ENCODE measurements around the gene AMHR2. TPM values are rescaled to one million over a fixed set of nuclear protein-coding genes. Genes with fewer than 3 reads are reported as not detected.
"Not testable (repeated sequence)": the region's sequence is repeated elsewhere in the genome, so short reads cannot be mapped to it uniquely, and the experiment has no call there.

AMHR2 gene
- total RNA-seq (not detected), polyA plus RNA-seq (under 1 TPM in 1 of 2 donors, not detected in 1; 0.26 TPM)
- long read RNA-seq, donor 1: 0 reads
- long read RNA-seq, donor 2: 0 reads

DNA sequence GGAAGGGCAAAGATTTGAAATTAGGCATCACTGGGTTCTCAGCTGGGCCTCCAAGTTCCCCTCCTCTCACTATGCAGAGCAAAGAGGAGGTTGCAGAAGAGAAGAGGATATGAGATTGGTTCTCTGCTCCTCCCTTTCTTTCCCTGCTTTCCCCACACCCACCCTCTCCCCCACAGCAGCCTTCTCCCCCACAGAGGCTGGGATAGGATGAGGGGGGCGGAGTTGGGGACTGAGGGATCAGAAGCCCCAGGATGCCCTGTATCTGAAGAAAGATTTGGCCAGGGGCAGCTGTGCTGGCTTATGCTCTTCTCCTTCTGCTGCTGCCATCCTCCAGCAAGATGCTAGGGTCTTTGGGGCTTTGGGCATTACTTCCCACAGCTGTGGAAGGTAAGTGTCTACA lies at the start of gene AMHR2:
Gene AMHR2 (plus strand): TSS at position 259 of the 400 bp plus-strand sequence. CDS start 80 bp downstream, at position 339.
- DNase-seq (peak in 1 of 2 donors; percentile 38), ATAC-seq (ENCODE audit: low FRiP score) (no peak)
- no peaks in the 10 kb centered on the region for H3K27me3 ChIP-seq (ENCODE audit: control insufficient read depth in 1 of 2, insufficient read depth in 2 of 2, low read length in 1 of 2)
- no peaks in the 10 kb centered on the region for H3K9me3 ChIP-seq (ENCODE audit: control insufficient read depth, low read length)
- no peak within 1 kb of the TSS for H3K27ac ChIP-seq (ENCODE audit: low read depth in 1 of 2, low read length in 2 of 2)
- intact Hi-C loops (cut with DNase I): no loop called here
- H3K4me1 ChIP-seq (ENCODE audit: control insufficient read depth in 1 of 2, insufficient read depth in 2 of 2, low read length in 2 of 2): no peaks in the 10 kb centered on the region
- 100% methylated on average over 1 of the region's 1 CpG for WGBS, 2 donors
- H3K4me3 ChIP-seq (ENCODE audit: low read length in 2 of 2): no peak within 1 kb of the TSS
- no peaks in the 10 kb centered on the region for H3K36me3 ChIP-seq (ENCODE audit: control insufficient read depth in 1 of 2, insufficient read depth in 2 of 2, low read length in 1 of 2)

DNA sequence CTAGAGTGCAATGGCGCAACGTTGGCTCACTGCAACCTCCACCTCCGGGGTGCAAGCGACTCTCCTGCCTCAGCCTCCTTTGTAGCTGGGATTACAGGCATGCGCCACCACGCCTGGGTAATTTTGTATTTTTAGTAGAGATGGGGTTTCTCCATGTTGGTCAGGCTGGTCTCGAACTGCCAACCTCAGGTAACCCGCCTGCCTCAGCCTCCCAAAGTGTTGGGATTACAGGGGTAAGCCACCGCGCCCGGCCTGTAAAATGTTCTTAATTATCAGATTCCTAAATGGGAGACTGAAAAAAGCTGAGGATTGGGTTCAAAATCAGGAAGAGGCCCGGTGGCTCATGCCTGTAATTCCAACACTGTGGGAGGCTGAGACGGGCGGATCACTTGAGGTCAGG lies 49.4 kb upstream of the AMHR2 start:
- H3K4me3 ChIP-seq (ENCODE audit: low read length in 2 of 2); ATAC-seq (ENCODE audit: low FRiP score); H3K9me3 ChIP-seq (ENCODE audit: control insufficient read depth, low read length); H3K4me1 ChIP-seq (ENCODE audit: control insufficient read depth in 1 of 2, insufficient read depth in 2 of 2, low read length in 2 of 2); intact Hi-C loops (cut with DNase I); H3K27ac ChIP-seq (ENCODE audit: low read depth in 1 of 2, low read length in 2 of 2); H3K27me3 ChIP-seq (ENCODE audit: control insufficient read depth in 1 of 2, insufficient read depth in 2 of 2, low read length in 1 of 2); H3K36me3 ChIP-seq (ENCODE audit: control insufficient read depth in 1 of 2, insufficient read depth in 2 of 2, low read length in 1 of 2): not testable (repeated sequence)
- peak in 1 of 2 donors; percentile 21 for DNase-seq
- WGBS, 2 donors: 89 to 91% methylated on average over 14 of the region's 14 CpGs

DNA sequence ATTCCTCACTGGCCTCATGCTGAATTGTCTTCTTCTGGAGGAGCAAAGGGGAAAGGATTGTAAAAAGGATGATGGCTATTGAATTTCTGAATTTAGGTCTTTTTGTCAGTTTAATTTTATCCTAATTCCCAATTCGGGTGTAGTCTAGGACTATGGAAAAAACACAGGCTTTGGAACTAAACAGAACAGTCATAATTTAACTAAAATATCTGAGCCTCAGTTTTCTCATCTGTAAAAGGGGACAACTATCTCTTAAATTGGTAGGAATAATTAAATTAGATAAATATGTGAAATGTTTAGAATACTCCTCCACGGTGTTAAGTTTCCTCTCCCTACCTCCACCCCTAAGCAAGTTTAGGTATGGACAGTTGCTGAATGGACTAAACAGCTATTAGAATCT lies 46.9 kb upstream of the AMHR2 start:
- intact Hi-C loops (cut with DNase I): no loop called here
- no peaks in the 10 kb centered on the region for H3K36me3 ChIP-seq (ENCODE audit: control insufficient read depth in 1 of 2, insufficient read depth in 2 of 2, low read length in 1 of 2)
- H3K27me3 ChIP-seq (ENCODE audit: control insufficient read depth in 1 of 2, insufficient read depth in 2 of 2, low read length in 1 of 2): no peaks in the 10 kb centered on the region
- no peaks in the 10 kb centered on the region for H3K9me3 ChIP-seq (ENCODE audit: control insufficient read depth, low read length)
- H3K4me1 ChIP-seq (ENCODE audit: control insufficient read depth in 1 of 2, insufficient read depth in 2 of 2, low read length in 2 of 2): peaks cover 0 to 6% of the 10 kb centered on the region in 2 donors
- no peak overlapping the region for H3K27ac ChIP-seq (ENCODE audit: low read depth in 1 of 2, low read length in 2 of 2)
- ATAC-seq (ENCODE audit: low FRiP score) (no peak), DNase-seq (no peak)
- H3K4me3 ChIP-seq (ENCODE audit: low read length in 2 of 2): no peak overlapping the region
- 83 to 84% methylated on average over 2 of the region's 2 CpGs for WGBS, 2 donors

DNA sequence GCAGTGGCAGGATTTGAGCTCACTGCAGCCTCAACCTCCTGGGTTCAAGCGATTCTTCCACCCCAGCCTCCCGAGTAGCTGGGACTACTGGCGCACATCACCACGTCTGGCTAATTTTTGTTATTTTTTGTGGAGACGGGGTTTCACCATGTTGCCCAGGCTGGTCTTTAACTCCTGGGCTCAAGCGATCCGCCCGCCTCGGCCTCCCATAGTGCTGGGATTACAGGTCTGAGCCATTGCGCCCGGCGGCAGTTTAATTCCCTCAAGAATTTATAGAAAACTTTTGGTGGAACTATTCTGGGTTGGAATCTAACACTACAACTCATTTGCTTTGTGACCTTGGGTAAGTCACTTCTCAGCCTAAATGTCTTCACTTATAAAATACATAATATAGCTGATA lies 45.4 kb upstream of the AMHR2 start:
- 97% methylated on average over 12 of the region's 12 CpGs for WGBS, 2 donors
- DNase-seq (peak; percentile 32 to 64), ATAC-seq (ENCODE audit: low FRiP score) (no peak)
- Histone ChIP-seq H3K27ac (ENCODE audit: low read depth in 1 of 2, low read length in 2 of 2) (no peak overlapping the region), H3K4me1 (ENCODE audit: control insufficient read depth in 1 of 2, insufficient read depth in 2 of 2, low read length in 2 of 2) (peaks cover 0 to 4% of the 10 kb centered on the region in 2 donors), H3K9me3 (ENCODE audit: control insufficient read depth, low read length) (no peaks in the 10 kb centered on the region), H3K27me3 (ENCODE audit: control insufficient read depth in 1 of 2, insufficient read depth in 2 of 2, low read length in 1 of 2) (no peaks in the 10 kb centered on the region), H3K36me3 (ENCODE audit: control insufficient read depth in 1 of 2, insufficient read depth in 2 of 2, low read length in 1 of 2) (peaks cover 0 to 4% of the 10 kb centered on the region in 2 donors), H3K4me3 (ENCODE audit: low read length in 2 of 2) (no peak overlapping the region)
- intact Hi-C loops (cut with DNase I): no loop called here

DNA sequence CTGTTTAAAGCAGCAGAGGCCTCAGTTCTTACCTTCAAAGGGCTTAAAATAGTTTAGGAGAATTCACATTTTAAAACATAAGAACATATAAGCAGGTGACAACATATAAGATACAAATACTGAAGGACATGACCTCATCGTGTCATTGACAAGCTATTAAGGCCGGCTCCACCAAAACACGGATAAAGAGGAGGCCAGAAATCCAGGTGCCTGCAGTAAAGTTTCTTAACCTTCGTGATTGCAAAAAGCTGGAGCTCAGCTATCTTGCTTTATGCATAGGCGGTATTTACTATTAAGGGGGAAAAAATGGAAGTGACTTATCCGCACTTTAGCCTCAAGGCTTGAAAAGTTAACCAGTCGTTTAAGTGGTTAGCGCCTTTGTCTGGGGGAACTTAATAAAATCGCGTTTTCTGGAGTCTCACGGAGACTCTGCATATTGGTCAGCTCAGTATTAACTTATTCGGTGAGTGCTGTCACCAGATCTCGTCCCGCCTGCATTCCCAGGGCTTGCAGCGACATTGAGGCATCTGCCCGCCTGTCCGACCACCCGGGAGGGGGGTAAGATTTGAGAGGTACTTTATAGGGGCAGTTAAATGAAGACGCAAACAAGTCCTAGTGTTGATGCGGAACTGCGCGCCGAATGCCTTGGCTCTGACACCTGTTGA lies 44.8 kb upstream of the AMHR2 start:
- H3K27ac ChIP-seq (ENCODE audit: low read depth in 1 of 2, low read length in 2 of 2): peak overlapping the region; percentile 90 to 92
- intact Hi-C loops (cut with DNase I): no loop called here
- no peaks in the 10 kb centered on the region for H3K27me3 ChIP-seq (ENCODE audit: control insufficient read depth in 1 of 2, insufficient read depth in 2 of 2, low read length in 1 of 2)
- peak overlapping the region; percentile 49 to 62 for H3K4me3 ChIP-seq (ENCODE audit: low read length in 2 of 2)
- no peak for ATAC-seq (ENCODE audit: low FRiP score)
- peaks cover 0 to 5% of the 10 kb centered on the region in 2 donors for H3K36me3 ChIP-seq (ENCODE audit: control insufficient read depth in 1 of 2, insufficient read depth in 2 of 2, low read length in 1 of 2)
- WGBS, 2 donors: 14% methylated on average over 23 of the region's 23 CpGs
- H3K4me1 ChIP-seq (ENCODE audit: control insufficient read depth in 1 of 2, insufficient read depth in 2 of 2, low read length in 2 of 2): peaks cover 0 to 4% of the 10 kb centered on the region in 2 donors
- no peaks in the 10 kb centered on the region for H3K9me3 ChIP-seq (ENCODE audit: control insufficient read depth, low read length)
- peak in 1 of 2 donors; percentile 8 for DNase-seq

DNA sequence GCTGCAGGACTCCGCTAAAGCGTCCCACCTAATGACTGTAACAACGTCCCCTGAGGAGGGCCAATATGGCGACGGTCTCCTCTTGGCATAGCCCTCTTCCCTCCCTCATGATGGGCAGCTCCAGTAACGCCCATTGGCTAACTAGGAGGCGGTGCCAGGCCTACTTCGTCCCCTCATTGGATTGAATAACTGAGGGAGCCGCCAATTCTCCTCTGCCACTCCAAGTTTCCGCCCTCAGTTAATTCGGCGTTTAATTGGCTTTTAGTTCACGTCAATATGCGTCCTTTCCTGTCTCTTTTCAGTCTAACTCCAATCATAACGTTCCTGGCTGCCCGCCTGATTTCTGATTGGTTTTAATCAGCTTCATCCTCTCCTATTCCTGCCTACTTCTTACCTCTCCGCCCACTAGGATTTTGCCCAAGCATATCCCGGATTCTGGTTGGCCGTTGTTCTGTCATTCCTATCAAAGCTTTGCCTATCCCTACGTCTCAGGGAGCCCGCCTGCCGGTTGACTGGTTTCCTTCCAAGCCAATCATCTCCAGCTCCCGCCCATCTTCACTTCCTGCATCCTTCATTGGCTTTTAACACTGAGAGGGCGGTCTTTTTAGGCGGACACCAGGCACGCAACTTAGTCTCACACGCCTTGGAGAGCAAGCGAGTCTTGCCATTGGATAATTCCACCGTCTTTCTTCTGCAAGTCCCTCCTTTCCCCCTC lies 44.1 kb upstream of the AMHR2 start:
- Histone ChIP-seq H3K9me3 (ENCODE audit: control insufficient read depth, low read length) (no peaks in the 10 kb centered on the region), H3K4me1 (ENCODE audit: control insufficient read depth in 1 of 2, insufficient read depth in 2 of 2, low read length in 2 of 2) (peaks cover 0 to 4% of the 10 kb centered on the region in 2 donors), H3K27me3 (ENCODE audit: control insufficient read depth in 1 of 2, insufficient read depth in 2 of 2, low read length in 1 of 2) (no peaks in the 10 kb centered on the region), H3K4me3 (ENCODE audit: low read length in 2 of 2) (peak overlapping the region; percentile 49 to 62), H3K36me3 (ENCODE audit: control insufficient read depth in 1 of 2, insufficient read depth in 2 of 2, low read length in 1 of 2) (peaks cover 0 to 5% of the 10 kb centered on the region in 2 donors), H3K27ac (ENCODE audit: low read depth in 1 of 2, low read length in 2 of 2) (peak overlapping the region; percentile 90 to 92)
- DNase-seq (peak; percentile 96 to 99), ATAC-seq (ENCODE audit: low FRiP score) (peak; percentile 93)
- 0% methylated on average over 29 of the region's 29 CpGs for WGBS, 2 donors
- intact Hi-C loops (cut with DNase I): no loop called here

DNA sequence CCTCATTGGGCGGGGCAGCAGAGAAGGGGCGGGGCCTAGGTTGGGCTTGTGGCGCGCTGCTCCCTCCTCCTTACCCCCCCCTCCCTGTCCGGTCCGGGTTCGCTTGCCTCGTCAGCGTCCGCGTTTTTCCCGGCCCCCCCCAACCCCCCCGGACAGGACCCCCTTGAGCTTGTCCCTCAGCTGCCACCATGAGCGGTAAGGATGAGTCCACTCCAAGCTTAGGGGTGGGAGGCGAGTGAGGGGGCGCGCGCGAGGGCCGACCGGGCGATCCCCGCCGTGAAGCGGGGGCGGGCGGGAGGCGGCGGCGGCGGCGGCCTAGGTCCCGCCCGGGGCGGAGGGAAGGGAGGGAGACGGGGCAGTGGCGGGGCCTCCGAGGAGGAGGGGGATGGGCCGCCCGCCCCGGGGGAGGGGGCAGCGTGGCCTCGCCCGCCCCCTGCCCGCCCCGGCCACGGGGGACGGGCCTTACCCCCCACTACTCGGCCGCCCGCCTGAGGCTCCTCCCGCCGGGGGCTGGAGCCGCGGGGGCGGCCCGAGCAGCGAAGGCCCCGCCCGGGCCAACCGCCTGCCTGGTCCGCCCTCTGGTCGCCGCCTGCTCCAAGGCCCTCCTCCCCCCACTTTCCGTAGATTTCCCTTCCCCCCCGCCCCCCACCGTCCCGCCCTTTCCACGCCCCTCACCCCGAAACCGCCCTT lies 43.4 kb upstream of the AMHR2 start, which contains the start of gene SP1:
Gene SP1 (plus strand): TSS at position 73 of the 690 bp plus-strand sequence. CDS start 116 bp downstream, at position 189.
- WGBS, 2 donors: 1% methylated on average over 7 to 71 of the region's 71 CpGs
- Histone ChIP-seq H3K27ac (ENCODE audit: low read depth in 1 of 2, low read length in 2 of 2) (peak within 1 kb of the TSS; percentile 92 to 96), H3K4me3 (ENCODE audit: low read length in 2 of 2) (peak within 1 kb of the TSS; percentile 71 to 97), H3K27me3 (ENCODE audit: control insufficient read depth in 1 of 2, insufficient read depth in 2 of 2, low read length in 1 of 2) (no peaks in the 10 kb centered on the region), H3K4me1 (ENCODE audit: control insufficient read depth in 1 of 2, insufficient read depth in 2 of 2, low read length in 2 of 2) (peaks cover 0 to 4% of the 10 kb centered on the region in 2 donors), H3K36me3 (ENCODE audit: control insufficient read depth in 1 of 2, insufficient read depth in 2 of 2, low read length in 1 of 2) (peaks cover 0 to 5% of the 10 kb centered on the region in 2 donors), H3K9me3 (ENCODE audit: control insufficient read depth, low read length) (no peaks in the 10 kb centered on the region)
- intact Hi-C loops (cut with DNase I): no loop called here
- peak; percentile 95 to 99 for DNase-seq
- peak; percentile 92 for ATAC-seq (ENCODE audit: low FRiP score)

DNA sequence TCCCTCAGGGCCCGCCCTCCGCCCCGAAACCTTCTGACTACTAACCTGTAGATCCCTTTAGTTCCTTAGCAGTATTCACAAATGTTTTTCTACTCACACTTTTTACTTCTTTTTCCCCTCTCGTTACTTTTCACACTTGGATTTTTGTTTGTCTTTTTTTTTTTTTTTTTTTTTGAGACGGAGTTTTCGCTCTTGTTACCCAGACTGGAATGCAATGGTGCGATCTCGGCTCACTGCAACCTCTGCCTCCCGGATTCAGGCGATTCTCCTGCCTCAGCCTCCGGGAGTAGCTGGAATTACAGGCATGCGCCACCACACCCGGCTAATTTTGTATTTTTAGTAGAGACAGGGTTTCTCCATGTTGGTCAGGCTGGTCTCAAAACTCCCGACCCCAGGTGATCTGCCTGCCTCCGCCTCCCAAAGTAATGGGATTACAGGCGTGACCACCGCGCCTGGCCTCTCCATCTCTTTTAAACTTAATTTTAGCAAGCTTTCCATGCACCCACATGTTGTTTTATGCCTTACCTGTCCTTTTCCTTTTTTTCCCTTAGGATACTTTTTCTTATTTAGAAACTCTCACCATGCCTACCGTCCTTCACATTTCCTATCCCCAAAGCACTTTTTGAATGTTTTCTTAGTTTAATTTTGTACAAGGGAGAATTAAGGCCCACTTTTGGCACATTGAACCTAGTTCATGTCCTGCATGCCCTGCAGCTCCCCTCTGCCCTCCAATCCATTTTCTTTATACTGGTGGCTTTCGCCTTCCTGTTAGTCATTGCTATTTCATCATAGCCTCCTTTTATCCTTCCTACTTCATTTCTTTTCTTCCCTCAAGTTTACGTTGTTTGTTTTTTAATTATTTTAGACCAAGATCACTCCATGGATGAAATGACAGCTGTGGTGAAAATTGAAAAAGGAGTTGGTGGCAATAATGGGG lies 42.6 kb upstream of the AMHR2 start:
- Histone ChIP-seq H3K27me3 (ENCODE audit: control insufficient read depth in 1 of 2, insufficient read depth in 2 of 2, low read length in 1 of 2) (no peaks in the 10 kb centered on the region), H3K36me3 (ENCODE audit: control insufficient read depth in 1 of 2, insufficient read depth in 2 of 2, low read length in 1 of 2) (peaks cover 0 to 5% of the 10 kb centered on the region in 2 donors), H3K9me3 (ENCODE audit: control insufficient read depth, low read length) (no peaks in the 10 kb centered on the region), H3K4me3 (ENCODE audit: low read length in 2 of 2) (peak overlapping the region; percentile 44 to 97), H3K27ac (ENCODE audit: low read depth in 1 of 2, low read length in 2 of 2) (peak overlapping the region in 1 of 2 donors; percentile 82), H3K4me1 (ENCODE audit: control insufficient read depth in 1 of 2, insufficient read depth in 2 of 2, low read length in 2 of 2) (peaks cover 0 to 4% of the 10 kb centered on the region in 2 donors)
- intact Hi-C loops (cut with DNase I): no loop called here
- DNase-seq (peak; percentile 52 to 61), ATAC-seq (ENCODE audit: low FRiP score) (no peak)
- WGBS, 2 donors: 7% methylated on average over 21 of the region's 21 CpGs
